B cell (primary cell): ENCODE measurements around the gene CDH12. TPM values are rescaled to one million over a fixed set of nuclear protein-coding genes. Genes with fewer than 3 reads are reported as not detected.
"Not testable (repeated sequence)": the region's sequence is repeated elsewhere in the genome, so short reads cannot be mapped to it uniquely, and the experiment has no call there.

Experiments used
- ATAC-seq: fragments of 200-7000 bp; cut with Tn5 transposase; one replicate; pipeline ENCODE4 v1.10.0; 2021; ENCODE audit warnings: low read depth, mild to moderate bottlenecking, moderate number of reproducible peaks, moderate library complexity
- CTCF ChIA-PET: fragments of 350-600 bp; sonication (Branson Sonifier 250); formaldehyde crosslinking; loops from one replicate; lab custom pipeline; 2021; ENCODE audit warnings: antibody characterized with exemption, inconsistent platforms; lab: Charles Lee
- POLR2A ChIA-PET: fragments of 350-600 bp; sonication (Branson Sonifier 250); formaldehyde crosslinking; loops from one replicate; lab custom pipeline; 2021; ENCODE audit warnings: antibody characterized with exemption; lab: Charles Lee
- DNase-seq: peaks from one replicate; pipeline ENCODE4 v3.0.0; 2013
- H2AFZ ChIP-seq: 2 replicates; pipeline ENCODE4 v1.6.1; 2012; ENCODE audit warnings: mild to moderate bottlenecking, low read depth, low read length; ENCODE audit not compliant: insufficient read depth, poor library complexity, severe bottlenecking
- H3K27ac ChIP-seq, 2 donors: 1 replicate in 1 of 2; 2 replicates in 1 of 2; pipeline ENCODE4 v1.5.1; 2012 to 2013; ENCODE audit warnings: low read length in 2 of 2, mild to moderate bottlenecking in 2 of 2, moderate library complexity in 1 of 2
- H3K27me3 ChIP-seq, 4 experiments: fragments of 200-600 bp in 1 of 4; sonication (generic) in 1 of 4; replicated peaks in 1 of 4; 1 replicate in 2 of 4; 2 replicates in 2 of 4; pipeline versions ENCODE4 v1.6.1 to v1.7.0; 2013 to 2016; ENCODE audit warnings: low read length in 3 of 4, mild to moderate bottlenecking in 2 of 4, mixed read lengths in 1 of 4, moderate library complexity in 1 of 4; ENCODE audit not compliant: insufficient read depth in 4 of 4, control insufficient read depth in 3 of 4; ENCODE audit errors: control extremely low read depth in 1 of 4
- H3K36me3 ChIP-seq, 2 experiments: replicated peaks in 1 of 2; 1 replicate in 1 of 2; 2 replicates in 1 of 2; pipeline versions ENCODE4 v1.6.1 to v1.7.1; 2013; ENCODE audit warnings: low read length in 1 of 2; ENCODE audit not compliant: insufficient read depth in 2 of 2, control insufficient read depth in 1 of 2; ENCODE audit errors: control extremely low read depth in 1 of 2, extremely low read depth in 1 of 2
- H3K4me1 ChIP-seq, 2 donors: fragments of 200-600 bp in 1 of 2; sonication (generic) in 1 of 2; 1 replicate in 1 of 2; 2 replicates in 1 of 2; pipeline versions ENCODE4 v1.5.1 to v1.6.1; 2013 to 2017; ENCODE audit warnings: low read length in 2 of 2; ENCODE audit not compliant: control insufficient read depth in 2 of 2, insufficient read depth in 2 of 2
- H3K4me2 ChIP-seq: replicated peaks from 2 replicates; pipeline ENCODE3; 2012; ENCODE audit warnings: mild to moderate bottlenecking, low read depth, low read length; ENCODE audit not compliant: poor library complexity, severe bottlenecking
- H3K4me3 ChIP-seq, 5 experiments: fragments of 200-600 bp in 1 of 5; sonication (generic) in 1 of 5; 1 replicate in 3 of 5; 2 replicates in 2 of 5; pipeline versions ENCODE4 v1.5.1 to v1.7.0; 2011 to 2016; ENCODE audit warnings: low read length in 4 of 5, mild to moderate bottlenecking in 4 of 5, low read depth in 2 of 5, control low read depth in 1 of 5, moderate library complexity in 1 of 5; ENCODE audit not compliant: insufficient read depth in 1 of 5; ENCODE audit errors: control extremely low read depth in 1 of 5, extremely low read depth in 1 of 5
- H3K79me2 ChIP-seq: fragments of 200-600 bp; sonication (generic); one replicate; pipeline ENCODE4 v1.6.0; 2016; ENCODE audit warnings: low read length; ENCODE audit not compliant: control insufficient read depth, insufficient read depth
- H3K9ac ChIP-seq: fragments of 200-600 bp; sonication (generic); 2 replicates; pipeline ENCODE4 v1.6.1; 2017; ENCODE audit warnings: mild to moderate bottlenecking, low read length, moderate library complexity
- H3K9me3 ChIP-seq, 3 donors: one replicate each; pipeline versions ENCODE4 v1.6.1 to v1.7.1; 2013; ENCODE audit warnings: low read length in 2 of 3; ENCODE audit not compliant: control insufficient read depth in 2 of 3, insufficient read depth in 1 of 3; ENCODE audit errors: control extremely low read depth in 1 of 3
- H4K20me1 ChIP-seq: 2 replicates; pipeline ENCODE4 v1.6.0; 2012; ENCODE audit warnings: mild to moderate bottlenecking, low read length; ENCODE audit not compliant: insufficient read depth, control insufficient read depth, poor library complexity, severe bottlenecking
- H3K27ac Mint-ChIP-seq: one replicate; pipeline ENCODE4 v1.8.0; 2021; ENCODE audit warnings: mixed read lengths
- H3K27me3 Mint-ChIP-seq: one replicate; pipeline ENCODE4 v1.8.0; 2021; ENCODE audit warnings: mixed read lengths
- H3K4me1 Mint-ChIP-seq: one replicate; pipeline ENCODE4 v1.8.0; 2021; ENCODE audit warnings: mixed read lengths
- H3K4me3 Mint-ChIP-seq: one replicate; pipeline ENCODE4 v1.8.0; 2021; ENCODE audit warnings: mixed read lengths
- H3K9me3 Mint-ChIP-seq: one replicate; pipeline ENCODE4 v1.8.0; 2022; ENCODE audit warnings: mixed read lengths; ENCODE audit not compliant: insufficient read depth
- CTCF ChIP-seq: fragments of 200-600 bp; IDR thresholded peaks from one replicate; pipeline ENCODE4 v1.8.0; 2022; ENCODE audit warnings: antibody characterized with exemption, mild to moderate bottlenecking
- EZH2 ChIP-seq: IDR thresholded peaks from 2 replicates; pipeline ENCODE4 v1.6.1; 2012; ENCODE audit warnings: borderline replicate concordance, low read depth, mild to moderate bottlenecking, moderate library complexity, low read length; ENCODE audit not compliant: insufficient read depth, poor library complexity, severe bottlenecking
- WGBS: methylation state at CpG from one replicate; pipeline ENCODE4 v1.1.5; 2013; ENCODE audit warnings: missing lambda C conversion rate; ENCODE audit not compliant: insufficient coverage; 5-methylcytosine and 5-hydroxymethylcytosine counted together
- intact Hi-C: fragments of 100-400 bp; cut with micrococcal nuclease; formaldehyde crosslinking; loops from one replicate; pipeline ENCODE4 v1.10.0; 2022
- polyA plus RNA-seq: library from polyadenylated mRNA; depleted of rRNA; stranded (reverse); fragments of >200 nt; gene quantifications from 2 replicates; pipeline ENCODE4 v1.2.3, GENCODE V29; 2012
- total RNA-seq, 2 donors: library from RNA; stranded (reverse); fragments of 120-200 nt in 1 of 2; gene quantifications; 1 replicate in 1 of 2; 2 replicates in 1 of 2; pipeline versions ENCODE4 v1.2.3 to v1.2.4, GENCODE V29; 2013 to 2022

The CDH12 gene
- total and polyA plus RNA-seq, 2 donors (not counting 1 experiment from before 2014, with no cell fraction given): not detected

- no peak overlapping the region for H3K27ac ChIP-seq
- Mint-ChIP-seq H3K4me1 (no peaks in the 10 kb centered on the region), H3K27me3 (no peaks in the 10 kb centered on the region), H3K27ac (no peak overlapping the region), H3K9me3 (peaks cover 1% of the 10 kb centered on the region), H3K4me3 (no peak overlapping the region)
- H3K4me1 ChIP-seq: no peaks in the 10 kb centered on the region
- peaks cover 0 to 2% (median 0%) of the 10 kb centered on the region in 3 donors for H3K9me3 ChIP-seq
- intact Hi-C loops: no loop called here
- ChIA-PET POLR2A (no interaction called here), CTCF (no interaction called here)
- no peaks in the 10 kb centered on the region for H3K36me3 ChIP-seq
- H2AFZ ChIP-seq: no peak overlapping the region
- H3K9ac ChIP-seq: no peak overlapping the region
- ATAC-seq (no peak), DNase-seq (no peak)
- TF ChIP-seq CTCF (no peak), EZH2 (no peak)
- no peak overlapping the region for H3K4me2 ChIP-seq
- no peaks in the 10 kb centered on the region for H3K27me3 ChIP-seq
- no peaks in the 10 kb centered on the region for H3K79me2 ChIP-seq
- no peak overlapping the region for H3K4me3 ChIP-seq
- H4K20me1 ChIP-seq: no peaks in the 10 kb centered on the region
Measured at GRCh38 chr5:22316294-22316693, 536.9 kb downstream of the CDH12 start.

GRCh38 chr5:22315052-22315451, 538.1 kb downstream of the CDH12 start:
- H3K9me3 Mint-ChIP-seq, H3K9ac ChIP-seq, H3K27ac ChIP-seq, H3K36me3 ChIP-seq, POLR2A ChIA-PET, H3K27me3 Mint-ChIP-seq, H3K4me3 Mint-ChIP-seq, DNase-seq, H4K20me1 ChIP-seq, intact Hi-C loops, H3K27me3 ChIP-seq, H3K4me1 ChIP-seq, H3K4me1 Mint-ChIP-seq, ATAC-seq, H3K4me2 ChIP-seq, H2AFZ ChIP-seq, CTCF ChIA-PET, H3K79me2 ChIP-seq, H3K9me3 ChIP-seq, H3K27ac Mint-ChIP-seq, H3K4me3 ChIP-seq: not testable (repeated sequence)
- WGBS: no CpG with 5 or more reads among the region's 15 CpGs
